ENCODE data around the gene GATA2. TPM values are rescaled to one million over a fixed set of nuclear protein-coding genes. Genes with fewer than 3 reads are reported as not detected.

Gene GATA2
- total and polyA plus RNA-seq, 12 donors: 6.8 to 29.8 (median 12.6) TPM

- Histone ChIP-seq H3K9me3 (no peaks in the 10 kb centered on the region), H3K27ac (no peak overlapping the region), H3K36me3 (peaks cover 0 to 6% (median 0%) of the 10 kb centered on the region in 9 donors), H3K4me3 (peak overlapping the region in 6 of 10 donors; percentile 57 to 85 (median 74)), H3K27me3 (peaks cover 13 to 100% (median 72%) of the 10 kb centered on the region in 7 donors), H3K4me1 (peaks cover 10 to 69% (median 58%) of the 10 kb centered on the region in 9 donors)
- DNase-seq (no peak), ATAC-seq (no peak)
- intact Hi-C loops (cut with DNase I): loop anchor here in 7 of 10 donors (5.0 to 10.0 kb wide), 6 partner anchors 177 to 407 kb away; no protein-coding TSS in a partner anchor
- 26 to 42% methylated on average over 19 of the region's 19 CpGs for WGBS, 2 donors
- no peak for TF ChIP-seq CTCF (IDR thresholded peaks at IDR 0.05)
Measured at GRCh38 chr3:128491691-128491940, 1.4 kb downstream of the GATA2 start.

GRCh38 chr3:128490915-128491690, 1.9 kb downstream of the GATA2 start:
- Histone ChIP-seq H3K4me1 (peaks cover 10 to 74% (median 57%) of the 10 kb centered on the region in 9 donors), H3K27me3 (peaks cover 13 to 100% (median 74%) of the 10 kb centered on the region in 7 donors), H3K4me3 (peak overlapping the region; percentile 57 to 85 (median 67)), H3K27ac (peak overlapping the region in 7 of 10 donors; percentile 87 to 98 (median 94)), H3K9me3 (no peaks in the 10 kb centered on the region), H3K36me3 (peaks cover 0 to 8% (median 0%) of the 10 kb centered on the region in 9 donors)
- DNase-seq (no peak), ATAC-seq (no peak)
- TF ChIP-seq CTCF (IDR thresholded peaks at IDR 0.05): no peak
- 25 to 33% methylated on average over 23 of the region's 23 CpGs for WGBS, 2 donors
- intact Hi-C loops (cut with DNase I): loop anchor here in 7 of 10 donors (5.0 to 10.0 kb wide), 6 partner anchors 176 to 406 kb away; no protein-coding TSS in a partner anchor

GRCh38 chr3:128490650-128490914, 2.4 kb downstream of the GATA2 start:
- 18 to 26% methylated on average over 10 of the region's 10 CpGs for WGBS, 2 donors
- peak overlapping the region; percentile 57 to 85 (median 67) for H3K4me3 ChIP-seq
- peaks cover 0 to 13% (median 0%) of the 10 kb centered on the region in 9 donors for H3K36me3 ChIP-seq
- no peak for ATAC-seq
- no peak for TF ChIP-seq CTCF (IDR thresholded peaks at IDR 0.05)
- no peak for DNase-seq
- intact Hi-C loops (cut with DNase I): loop anchor here in 7 of 10 donors (5.0 to 10.0 kb wide), 6 partner anchors 176 to 406 kb away; no protein-coding TSS in a partner anchor
- peaks cover 10 to 79% (median 56%) of the 10 kb centered on the region in 9 donors for H3K4me1 ChIP-seq
- peak overlapping the region in 9 of 10 donors; percentile 87 to 98 (median 94) for H3K27ac ChIP-seq
- H3K27me3 ChIP-seq: peaks cover 13 to 100% (median 80%) of the 10 kb centered on the region in 7 donors
- H3K9me3 ChIP-seq: no peaks in the 10 kb centered on the region

GRCh38 chr3:128489927-128490649, 2.9 kb downstream of the GATA2 start:
- Histone ChIP-seq H3K27me3 (peaks cover 13 to 100% (median 84%) of the 10 kb centered on the region in 7 donors), H3K36me3 (peaks cover 0 to 14% (median 0%) of the 10 kb centered on the region in 9 donors), H3K4me1 (peaks cover 10 to 84% (median 53%) of the 10 kb centered on the region in 9 donors), H3K9me3 (no peaks in the 10 kb centered on the region), H3K27ac (peak overlapping the region; percentile 87 to 98 (median 93)), H3K4me3 (peak overlapping the region; percentile 57 to 85 (median 67))
- 2 to 6% methylated on average over 61 of the region's 61 CpGs for WGBS, 2 donors
- intact Hi-C loops (cut with DNase I): loop anchor here in 7 of 10 donors (5.0 to 10.0 kb wide), 8 partner anchors 67 to 405 kb away; no protein-coding TSS in a partner anchor
- TF ChIP-seq CTCF (IDR thresholded peaks at IDR 0.05): peak in 4 of 9 donors; percentile 19 to 50 (median 42)
- ATAC-seq (peak in 4 of 8 donors; percentile 15 to 32 (median 26)), DNase-seq (no peak)
